ENCODE data around the gene PPIL6.

The PPIL6 gene

DNA sequence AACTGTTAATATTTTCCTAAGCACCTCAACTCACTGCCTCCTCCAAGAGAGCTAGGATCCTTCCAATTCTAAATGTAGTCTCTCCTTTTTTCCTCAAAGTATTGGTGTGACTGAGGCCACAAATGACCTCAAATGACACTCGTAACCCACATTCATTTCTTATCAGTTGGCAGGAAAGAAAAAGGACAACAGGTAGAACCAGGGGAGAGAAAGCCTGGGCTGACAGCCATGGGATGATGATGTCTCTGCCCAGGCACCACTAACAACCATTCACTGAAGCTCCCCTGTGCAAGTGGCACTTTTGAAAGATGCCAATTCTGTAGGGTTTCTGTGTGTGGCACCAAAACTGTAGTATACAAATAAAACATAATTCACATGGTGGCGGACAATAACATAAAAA is 35.2 kb upstream of the PPIL6 start:
- TF ChIP-seq, protein P1, sequence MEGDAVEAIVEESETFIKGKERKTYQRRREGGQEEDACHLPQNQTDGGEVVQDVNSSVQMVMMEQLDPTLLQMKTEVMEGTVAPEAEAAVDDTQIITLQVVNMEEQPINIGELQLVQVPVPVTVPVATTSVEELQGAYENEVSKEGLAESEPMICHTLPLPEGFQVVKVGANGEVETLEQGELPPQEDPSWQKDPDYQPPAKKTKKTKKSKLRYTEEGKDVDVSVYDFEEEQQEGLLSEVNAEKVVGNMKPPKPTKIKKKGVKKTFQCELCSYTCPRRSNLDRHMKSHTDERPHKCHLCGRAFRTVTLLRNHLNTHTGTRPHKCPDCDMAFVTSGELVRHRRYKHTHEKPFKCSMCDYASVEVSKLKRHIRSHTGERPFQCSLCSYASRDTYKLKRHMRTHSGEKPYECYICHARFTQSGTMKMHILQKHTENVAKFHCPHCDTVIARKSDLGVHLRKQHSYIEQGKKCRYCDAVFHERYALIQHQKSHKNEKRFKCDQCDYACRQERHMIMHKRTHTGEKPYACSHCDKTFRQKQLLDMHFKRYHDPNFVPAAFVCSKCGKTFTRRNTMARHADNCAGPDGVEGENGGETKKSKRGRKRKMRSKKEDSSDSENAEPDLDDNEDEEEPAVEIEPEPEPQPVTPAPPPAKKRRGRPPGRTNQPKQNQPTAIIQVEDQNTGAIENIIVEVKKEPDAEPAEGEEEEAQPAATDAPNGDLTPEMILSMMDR (conservative IDR thresholded peaks at IDR 0.05; ENCODE audit: control insufficient read depth, insufficient read depth, low read depth, low read length), result no peak
- DNase-seq (ENCODE audit: low read depth), result no peak
- no peak overlapping the region for H3K4me3 ChIP-seq (ENCODE audit: control insufficient read depth, low read depth, low read length)

DNA sequence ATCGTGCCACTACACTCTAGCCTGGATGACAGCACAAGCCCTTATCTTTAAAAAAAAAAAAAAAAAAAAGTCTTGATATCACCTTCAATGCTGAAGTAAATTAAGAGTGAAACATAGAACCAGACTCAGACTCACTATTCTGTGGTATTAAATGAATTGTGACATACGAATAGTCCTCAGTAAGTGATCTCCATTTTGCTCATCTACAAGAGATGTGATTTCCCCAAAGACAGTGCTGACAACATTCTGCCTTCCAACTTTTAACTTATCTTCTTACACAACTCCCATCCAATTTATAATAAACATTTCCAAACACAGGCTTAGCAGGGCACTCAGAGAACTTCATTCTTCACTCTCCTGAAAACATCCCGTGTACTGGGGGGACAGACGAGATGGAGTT is 34.6 kb upstream of the PPIL6 start:
- TF ChIP-seq, protein P1 (conservative IDR thresholded peaks at IDR 0.05; ENCODE audit: control insufficient read depth, insufficient read depth, low read depth, low read length), result no peak
- no peak for DNase-seq (ENCODE audit: low read depth)
- no peak overlapping the region for H3K4me3 ChIP-seq (ENCODE audit: control insufficient read depth, low read depth, low read length)

DNA sequence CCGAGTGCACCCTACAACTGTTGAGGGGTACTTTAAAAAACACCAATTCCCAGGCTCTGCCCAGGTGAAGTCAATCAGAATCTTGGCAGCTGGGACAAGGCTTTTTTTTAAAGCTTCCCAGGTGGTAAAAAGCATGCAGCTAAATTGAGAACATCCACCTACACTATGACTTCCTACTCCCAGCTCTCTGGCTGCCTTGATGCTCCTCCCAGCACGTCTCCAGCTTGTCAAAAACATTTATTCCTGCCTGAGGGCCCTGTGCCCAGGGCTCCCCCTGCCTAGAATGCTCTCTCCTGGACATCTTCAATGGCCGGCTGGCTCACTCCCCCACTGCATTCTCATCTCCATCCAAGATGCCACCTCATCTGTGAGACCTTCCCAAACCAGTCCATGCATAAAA is 32.7 kb upstream of the PPIL6 start:
- H3K4me3 ChIP-seq (ENCODE audit: control insufficient read depth, low read depth, low read length), result no peak overlapping the region
- no peak for DNase-seq (ENCODE audit: low read depth)
- TF ChIP-seq, protein P1 (conservative IDR thresholded peaks at IDR 0.05; ENCODE audit: control insufficient read depth, insufficient read depth, low read depth, low read length), result no peak

DNA sequence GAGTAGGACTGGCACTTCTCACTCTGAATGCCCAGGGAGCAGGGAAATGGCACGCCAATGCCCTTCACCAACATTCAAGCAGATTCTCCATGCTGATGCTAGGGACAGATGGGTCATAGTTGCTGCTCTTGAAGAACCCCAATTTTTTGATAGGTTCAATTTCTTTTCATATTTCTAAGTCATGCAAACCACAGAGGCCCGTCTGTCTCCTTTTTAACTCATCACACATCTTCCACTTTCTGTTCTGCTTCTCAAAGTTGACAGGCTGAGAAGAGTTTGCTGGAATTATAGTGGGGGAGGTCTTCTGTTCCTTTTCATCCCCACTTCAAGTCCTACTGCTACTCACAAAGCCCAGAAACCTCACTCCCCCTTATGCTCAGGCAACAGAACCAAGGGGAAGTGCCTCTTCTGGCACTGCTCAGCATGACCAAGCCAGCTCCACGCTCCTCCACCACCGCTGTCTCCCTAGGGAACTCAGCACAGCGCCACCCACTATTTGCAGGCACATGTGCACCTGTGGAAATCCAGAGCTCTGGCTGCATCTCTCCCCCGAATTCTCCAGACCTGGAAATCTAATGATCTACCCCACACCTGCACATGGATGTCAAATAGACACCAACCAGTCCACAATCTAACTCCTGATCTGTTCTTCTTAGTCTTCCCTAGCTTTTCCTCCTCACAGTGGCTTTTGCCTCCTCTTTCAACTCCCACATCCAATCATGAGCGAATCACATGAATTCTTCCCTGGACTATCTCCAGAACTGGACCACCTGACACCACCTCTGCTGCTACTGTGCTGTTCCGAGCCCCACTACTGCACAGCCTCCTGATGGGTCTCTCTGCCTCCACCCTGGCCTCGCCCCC is 31.9 kb upstream of the PPIL6 start:
- H3K4me3 ChIP-seq (ENCODE audit: control insufficient read depth, low read depth, low read length), result no peak overlapping the region
- DNase-seq (ENCODE audit: low read depth), result no peak
- TF ChIP-seq, protein P1 (conservative IDR thresholded peaks at IDR 0.05; ENCODE audit: control insufficient read depth, insufficient read depth, low read depth, low read length), result no peak

DNA sequence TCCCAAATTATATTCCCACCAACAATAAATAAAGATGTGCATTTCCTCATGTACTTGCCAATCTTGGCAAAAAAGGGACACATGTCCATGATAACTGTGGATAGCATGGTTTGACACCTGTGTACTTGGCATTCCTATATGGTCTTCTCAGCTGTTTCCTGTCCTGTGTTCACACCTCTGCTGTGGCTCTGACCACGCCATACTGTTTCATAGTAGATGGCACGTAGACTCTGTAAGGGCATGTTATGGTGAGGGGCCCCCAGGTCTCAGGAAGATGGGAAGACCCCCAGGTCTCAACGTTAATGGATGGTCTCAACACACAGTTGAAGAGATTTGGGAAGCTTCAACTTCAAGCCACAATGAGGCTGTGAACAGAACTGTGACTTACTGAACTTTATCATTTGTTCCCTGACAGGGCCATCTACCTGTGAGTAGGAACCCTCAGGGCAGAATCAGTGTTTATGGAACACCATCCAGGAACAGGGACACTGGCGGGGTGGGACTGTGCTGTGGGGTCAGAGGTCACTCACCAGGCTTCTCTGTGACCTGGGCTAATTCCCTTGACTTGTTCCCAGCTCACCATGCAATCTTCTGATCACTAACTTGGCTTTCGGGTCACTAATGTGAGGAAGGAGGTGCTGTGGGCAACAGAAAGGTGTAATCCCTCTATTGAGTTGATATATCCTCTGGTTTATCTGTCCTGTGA is 30.8 kb upstream of the PPIL6 start:
- H3K4me3 ChIP-seq (ENCODE audit: control insufficient read depth, low read depth, low read length), result no peak overlapping the region
- no peak for DNase-seq (ENCODE audit: low read depth)
- TF ChIP-seq, protein P1 (conservative IDR thresholded peaks at IDR 0.05; ENCODE audit: control insufficient read depth, insufficient read depth, low read depth, low read length), result no peak

DNA sequence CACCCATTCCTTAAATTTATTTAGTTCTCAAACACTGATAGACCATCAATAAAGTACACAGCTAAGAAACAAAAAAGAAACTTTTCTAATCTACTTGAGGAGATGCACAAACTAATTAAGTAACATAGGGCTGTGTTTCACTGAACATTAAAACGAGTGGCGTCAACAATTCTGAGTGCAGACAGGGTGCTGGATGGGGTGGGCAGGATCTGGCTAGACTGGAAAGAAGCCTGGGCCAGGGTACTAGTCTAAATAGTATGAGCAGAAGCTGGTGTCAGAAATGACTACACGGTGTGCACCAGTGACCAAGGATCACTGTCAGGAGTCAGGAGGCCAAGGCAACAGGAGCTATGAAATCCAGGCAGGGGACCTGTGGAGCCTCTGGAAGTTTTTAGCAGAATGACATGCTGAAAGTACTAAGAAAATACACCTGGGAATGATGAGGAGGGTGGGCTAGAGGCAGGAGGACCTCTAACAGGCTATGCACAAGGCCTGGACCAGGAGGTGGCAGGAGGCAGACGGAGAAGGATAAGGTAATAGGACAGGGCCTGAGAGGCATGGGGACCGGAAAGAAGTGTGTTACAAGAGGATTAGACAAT is 29.3 kb upstream of the PPIL6 start:
- TF ChIP-seq, protein P1 (conservative IDR thresholded peaks at IDR 0.05; ENCODE audit: control insufficient read depth, insufficient read depth, low read depth, low read length), result no peak
- DNase-seq (ENCODE audit: low read depth), result no peak
- H3K4me3 ChIP-seq (ENCODE audit: control insufficient read depth, low read depth, low read length), result no peak overlapping the region

Data from fibroblast of mammary gland (primary cell).